CD4-positive, CD25-positive, alpha-beta regulatory T cell (primary cell): ENCODE measurements around the gene KLHDC2. TPM values are rescaled to one million over a fixed set of nuclear protein-coding genes. Genes with fewer than 3 reads are reported as not detected.
"Not testable (repeated sequence)": the region's sequence is repeated elsewhere in the genome, so short reads cannot be mapped to it uniquely, and the experiment has no call there.

Experiments
- ATAC-seq, 2 donors: fragments of 150-1000 bp; cut with Tn5 transposase; one replicate each; pipeline ENCODE4 v1.10.0; 2021; ENCODE audit warnings: low read depth in 2 of 2, moderate number of reproducible peaks in 2 of 2, moderate library complexity in 1 of 2
- DNase-seq, 3 donors: peaks; one replicate each; pipeline versions ENCODE4 v3.0.0 to v3.0.0-alpha.2; 2012 to 2022; ENCODE audit warnings: mixed read lengths in 1 of 3
- H3K27ac ChIP-seq: one replicate; pipeline ENCODE4 v1.7.0; 2013; ENCODE audit warnings: mild to moderate bottlenecking, low read length; ENCODE audit not compliant: insufficient read depth, poor library complexity, severe bottlenecking
- H3K27me3 ChIP-seq: one replicate; pipeline ENCODE4 v1.7.0; 2013; ENCODE audit warnings: low read length; ENCODE audit not compliant: control insufficient read depth, insufficient read depth
- H3K36me3 ChIP-seq: one replicate; pipeline ENCODE4 v1.7.0; 2013; ENCODE audit warnings: mild to moderate bottlenecking, low read length, moderate library complexity; ENCODE audit not compliant: control insufficient read depth, insufficient read depth
- H3K4me1 ChIP-seq: 2 replicates; pipeline ENCODE4 v1.7.0; 2013; ENCODE audit warnings: mild to moderate bottlenecking, low read length; ENCODE audit not compliant: insufficient read depth, control insufficient read depth, poor library complexity, severe bottlenecking
- H3K4me3 ChIP-seq: one replicate; pipeline ENCODE4 v1.7.0; 2013; ENCODE audit warnings: low read depth, mild to moderate bottlenecking, low read length, moderate library complexity
- H3K9me3 ChIP-seq, 2 experiments: 1 replicate in 1 of 2; 2 replicates in 1 of 2; pipeline ENCODE4 v1.7.0; 2013; ENCODE audit warnings: low read length in 2 of 2, mild to moderate bottlenecking in 1 of 2, moderate library complexity in 1 of 2; ENCODE audit not compliant: control insufficient read depth in 2 of 2
- H3K27ac Mint-ChIP-seq, 3 donors: one replicate each; pipeline ENCODE4 v1.8.0; 2020 to 2022; ENCODE audit warnings: mild to moderate bottlenecking in 3 of 3, mixed read lengths in 3 of 3, moderate library complexity in 2 of 3
- H3K27me3 Mint-ChIP-seq: one replicate; pipeline ENCODE4 v1.8.0; 2022; ENCODE audit warnings: mild to moderate bottlenecking, mixed read lengths
- H3K36me3 Mint-ChIP-seq: one replicate; pipeline ENCODE4 v1.8.0; 2020; ENCODE audit warnings: mixed read lengths
- H3K4me1 Mint-ChIP-seq, 4 donors: one replicate each; pipeline ENCODE4 v1.8.0; 2020 to 2022; ENCODE audit warnings: mixed read lengths in 4 of 4, mild to moderate bottlenecking in 1 of 4
- H3K4me3 Mint-ChIP-seq, 4 donors: one replicate each; pipeline ENCODE4 v1.8.0; 2020 to 2022; ENCODE audit warnings: mild to moderate bottlenecking in 4 of 4, mixed read lengths in 4 of 4, moderate library complexity in 3 of 4
- H3K9me3 Mint-ChIP-seq, 7 donors: one replicate each; pipeline ENCODE4 v1.8.0; 2020 to 2022; ENCODE audit warnings: mixed read lengths in 7 of 7, mild to moderate bottlenecking in 3 of 7, moderate library complexity in 2 of 7
- polyA plus RNA-seq, 4 donors: library from polyadenylated mRNA; unstranded; fragments of 300-500 nt; fragmentation: Illumina TruSeq; gene quantifications; one replicate each; pipeline ENCODE4 v1.2.3, GENCODE V29; 2021
- total RNA-seq: library from RNA; stranded (reverse); gene quantifications from one replicate; pipeline ENCODE4 v1.2.3, GENCODE V29; 2022

The KLHDC2 gene
- total and polyA plus RNA-seq, 5 donors from 2014 or later: 81.1 to 124 (median 116) TPM

DNA sequence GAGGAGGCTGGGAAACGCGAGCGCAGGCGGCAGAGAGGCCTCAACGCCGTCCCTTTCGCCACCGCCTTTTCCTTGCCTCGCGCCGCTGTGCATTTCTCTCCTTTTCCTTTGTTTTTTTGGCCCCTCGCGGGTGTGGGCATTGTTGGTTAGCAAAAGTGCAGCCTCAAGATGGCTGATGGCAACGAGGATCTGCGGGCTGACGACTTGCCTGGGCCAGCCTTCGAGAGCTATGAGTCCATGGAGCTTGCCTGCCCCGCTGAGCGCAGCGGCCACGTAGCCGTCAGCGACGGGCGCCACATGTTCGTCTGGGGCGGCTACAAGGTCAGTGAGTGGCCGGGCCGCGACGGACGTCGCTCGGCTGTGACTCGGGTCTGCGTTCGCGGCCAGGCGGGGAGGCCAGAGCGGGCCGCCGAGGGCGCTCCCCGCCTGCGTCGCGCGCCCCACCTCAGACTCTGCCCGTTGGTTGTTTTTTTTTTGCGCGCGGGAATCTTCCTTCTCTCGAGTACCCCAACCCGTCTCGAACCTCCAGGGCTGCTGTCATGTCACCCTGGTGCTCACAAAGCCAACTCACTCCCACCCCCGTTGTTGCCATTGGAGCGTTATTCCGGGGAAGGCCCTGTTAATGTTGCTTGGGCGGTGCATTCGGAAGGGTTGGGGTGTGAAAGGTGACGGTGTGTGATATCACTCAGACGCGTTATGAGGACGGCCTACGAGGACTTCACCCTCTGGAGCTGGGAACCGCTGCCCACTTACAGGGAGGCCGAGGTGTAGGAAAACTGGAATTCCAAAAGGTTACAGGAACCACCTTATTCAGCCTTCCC, 558 bp downstream of the KLHDC2 start:
- no peaks in the 10 kb centered on the region for H3K9me3 ChIP-seq
- peak overlapping the region; percentile 73 for H3K4me3 ChIP-seq
- Mint-ChIP-seq H3K27me3 (peaks cover 6% of the 10 kb centered on the region), H3K4me3 (peak overlapping the region; percentile 91 to 99 (median 97)), H3K27ac (peak overlapping the region; percentile 98 to 99 (median 98)), H3K36me3 (peaks cover 4% of the 10 kb centered on the region), H3K4me1 (peaks cover 10 to 40% (median 28%) of the 10 kb centered on the region in 4 donors), H3K9me3 (no peaks in the 10 kb centered on the region)
- ATAC-seq (peak; percentile 30 to 33), DNase-seq (peak; percentile 51 to 78 (median 63))
- H3K36me3 ChIP-seq: peaks cover 3% of the 10 kb centered on the region
- peak overlapping the region; percentile 95 for H3K27ac ChIP-seq
- no peaks in the 10 kb centered on the region for H3K27me3 ChIP-seq
- peaks cover 30% of the 10 kb centered on the region for H3K4me1 ChIP-seq

DNA sequence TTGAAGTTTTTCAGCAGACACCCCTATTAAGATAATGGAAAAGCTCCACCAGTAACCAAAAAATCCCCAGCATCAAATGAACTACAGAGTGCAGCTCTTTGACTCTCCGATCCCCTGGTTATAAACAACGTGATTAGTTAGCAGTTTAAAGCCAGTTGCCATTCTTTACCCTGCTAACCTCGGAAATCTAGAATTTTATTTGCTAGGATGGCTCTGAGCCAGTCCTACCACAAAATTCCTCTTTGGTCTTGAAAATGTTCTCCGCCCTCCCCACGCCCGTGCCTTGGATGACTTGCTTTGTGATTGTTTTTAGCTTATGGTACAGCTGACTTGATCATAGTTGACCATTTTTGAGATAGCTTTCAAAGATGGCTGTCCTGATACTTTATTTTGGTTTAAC, 1.2 kb downstream of the KLHDC2 start:
- H3K27me3 Mint-ChIP-seq: peaks cover 6% of the 10 kb centered on the region

GRCh38 chr14:49769581-49770211, 1.7 kb downstream of the KLHDC2 start:
- peak overlapping the region; percentile 95 for H3K27ac ChIP-seq
- peak overlapping the region; percentile 73 for H3K4me3 ChIP-seq
- H3K36me3 ChIP-seq: peaks cover 10% of the 10 kb centered on the region
- Mint-ChIP-seq H3K9me3 (no peaks in the 10 kb centered on the region), H3K36me3 (peaks cover 8% of the 10 kb centered on the region), H3K4me1 (peaks cover 10 to 46% (median 33%) of the 10 kb centered on the region in 4 donors), H3K27ac (peak overlapping the region; percentile 95 to 99 (median 98)), H3K4me3 (peak overlapping the region; percentile 91 to 99 (median 97)), H3K27me3 (peaks cover 6% of the 10 kb centered on the region)
- H3K9me3 ChIP-seq: no peaks in the 10 kb centered on the region
- no peak for ATAC-seq
- H3K4me1 ChIP-seq: peaks cover 34% of the 10 kb centered on the region
- H3K27me3 ChIP-seq: no peaks in the 10 kb centered on the region
- DNase-seq: no peak

More for the DNA sequence above, 1.2 kb downstream of the KLHDC2 start:
- Histone ChIP-seq H3K27me3 (no peaks in the 10 kb centered on the region), H3K4me1 (peaks cover 30% of the 10 kb centered on the region), H3K36me3 (peaks cover 5% of the 10 kb centered on the region), H3K4me3 (peak overlapping the region; percentile 73), H3K9me3 (no peaks in the 10 kb centered on the region), H3K27ac (peak overlapping the region; percentile 95)
- Mint-ChIP-seq H3K4me3 (peak overlapping the region; percentile 91 to 99 (median 97)), H3K9me3 (no peaks in the 10 kb centered on the region), H3K27ac (peak overlapping the region; percentile 95 to 99 (median 98)), H3K36me3 (peaks cover 4% of the 10 kb centered on the region), H3K4me1 (peaks cover 10 to 43% (median 28%) of the 10 kb centered on the region in 4 donors)
- no peak for ATAC-seq
- no peak for DNase-seq

DNA sequence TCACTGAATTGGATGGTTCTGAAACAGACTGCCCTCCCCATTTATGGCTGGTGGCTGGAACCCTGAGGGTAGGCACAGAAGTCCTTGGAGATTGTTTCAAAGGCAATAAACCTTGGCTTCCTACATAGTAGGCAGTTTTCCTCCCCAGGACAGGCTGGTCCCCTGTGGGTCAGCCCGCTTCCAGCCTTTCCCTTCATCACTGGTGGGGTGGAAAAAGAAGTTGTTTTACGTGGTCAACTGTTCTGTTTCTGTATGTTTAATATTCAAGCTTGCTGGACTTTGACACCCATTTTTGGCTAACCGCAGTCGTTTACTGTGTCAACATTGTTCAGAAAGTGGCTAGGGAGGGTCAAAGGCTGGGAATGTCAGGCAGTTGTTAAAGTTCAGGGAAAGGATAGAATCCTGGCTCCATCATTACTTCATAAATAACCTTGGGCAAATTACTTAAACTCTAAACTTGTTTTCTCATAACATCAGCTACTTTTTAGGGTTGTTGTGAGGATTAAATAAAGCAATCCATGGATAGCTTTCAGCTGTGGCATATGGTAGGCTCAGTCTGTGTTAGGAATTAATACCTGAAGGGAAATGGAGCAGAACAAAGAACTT, 2.4 kb downstream of the KLHDC2 start:
- Mint-ChIP-seq H3K36me3 (peaks cover 14% of the 10 kb centered on the region), H3K9me3 (no peaks in the 10 kb centered on the region), H3K27ac (peak overlapping the region; percentile 78 to 98 (median 79)), H3K4me1 (peaks cover 13 to 53% (median 38%) of the 10 kb centered on the region in 4 donors), H3K4me3 (peak overlapping the region; percentile 91 to 99 (median 97)), H3K27me3 (peaks cover 6% of the 10 kb centered on the region)
- no peaks in the 10 kb centered on the region for H3K9me3 ChIP-seq
- H3K27me3 ChIP-seq: no peaks in the 10 kb centered on the region
- H3K4me3 ChIP-seq: peak overlapping the region; percentile 37
- no peak for DNase-seq
- peaks cover 34% of the 10 kb centered on the region for H3K4me1 ChIP-seq
- no peak for ATAC-seq
- peaks cover 16% of the 10 kb centered on the region for H3K36me3 ChIP-seq
- H3K27ac ChIP-seq: no peak overlapping the region

DNA sequence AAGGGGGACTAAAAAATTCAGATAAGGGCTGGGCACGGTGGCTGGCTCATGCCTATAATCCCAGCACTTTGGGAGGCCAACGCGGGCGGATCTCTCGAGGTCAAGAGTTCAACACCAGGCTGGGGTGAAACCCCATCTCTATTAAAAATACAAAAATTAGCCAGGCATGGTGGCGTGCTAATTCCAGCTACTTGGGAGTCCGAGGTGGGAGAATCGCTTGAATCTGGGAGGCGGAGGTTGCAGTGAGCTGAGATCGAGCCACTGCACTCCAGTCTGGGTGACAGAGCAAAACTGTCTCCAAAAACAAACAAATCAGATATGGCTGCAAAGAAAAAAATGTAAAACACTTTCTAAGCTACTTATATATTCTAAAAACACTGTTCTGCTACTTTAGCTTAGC, 3.7 kb downstream of the KLHDC2 start:
- H3K36me3 Mint-ChIP-seq: peaks cover 20% of the 10 kb centered on the region
- H3K36me3 ChIP-seq: peaks cover 23% of the 10 kb centered on the region
- H3K4me3 Mint-ChIP-seq: peak overlapping the region in 2 of 4 donors; percentile 45 to 97
- ATAC-seq, H3K4me3 ChIP-seq, H3K9me3 Mint-ChIP-seq, H3K27me3 ChIP-seq, H3K9me3 ChIP-seq, H3K27me3 Mint-ChIP-seq, DNase-seq: not testable (repeated sequence)
- peaks cover 14 to 56% (median 41%) of the 10 kb centered on the region in 4 donors for H3K4me1 Mint-ChIP-seq
- peak overlapping the region; percentile 14 for H3K27ac ChIP-seq
- H3K27ac Mint-ChIP-seq: peak overlapping the region in 1 of 3 donors; percentile 52
- peaks cover 32% of the 10 kb centered on the region for H3K4me1 ChIP-seq

DNA sequence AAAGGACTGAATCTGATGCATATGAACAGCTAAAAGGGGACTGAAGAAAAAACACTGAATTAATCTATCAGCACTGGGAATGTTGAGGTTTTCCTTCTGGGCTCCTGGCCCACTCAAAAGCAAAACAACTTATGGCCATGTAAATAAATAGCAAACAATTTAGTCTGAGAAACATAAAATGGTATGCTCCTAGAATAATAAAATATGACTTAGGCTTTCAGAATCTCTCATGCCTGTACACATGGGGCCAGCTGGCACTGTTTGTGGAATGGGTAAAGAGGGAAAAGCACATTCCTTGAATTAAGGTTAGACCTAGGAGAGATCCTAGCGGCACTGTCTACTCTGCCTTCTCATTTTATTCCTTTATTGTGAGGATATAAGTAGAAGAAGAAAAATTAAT, 6.2 kb downstream of the KLHDC2 start:
- DNase-seq (no peak), ATAC-seq (no peak)
- no peak overlapping the region for H3K4me3 ChIP-seq
- H3K9me3 ChIP-seq: no peaks in the 10 kb centered on the region
- Mint-ChIP-seq H3K36me3 (peaks cover 33% of the 10 kb centered on the region), H3K27ac (peak overlapping the region in 1 of 3 donors; percentile 8), H3K4me1 (peaks cover 14 to 45% (median 32%) of the 10 kb centered on the region in 4 donors), H3K4me3 (peak overlapping the region in 1 of 4 donors; percentile 28), H3K9me3 (no peaks in the 10 kb centered on the region), H3K27me3 (no peaks in the 10 kb centered on the region)
- H3K36me3 ChIP-seq: peaks cover 40% of the 10 kb centered on the region
- H3K4me1 ChIP-seq: peaks cover 19% of the 10 kb centered on the region
- H3K27ac ChIP-seq: peak overlapping the region; percentile 33
- H3K27me3 ChIP-seq: no peaks in the 10 kb centered on the region

GRCh38 chr14:49778421-49778820, 10.5 kb downstream of the KLHDC2 start:
- Mint-ChIP-seq H3K4me1 (peaks cover 14 to 17% (median 15%) of the 10 kb centered on the region in 4 donors), H3K9me3 (no peaks in the 10 kb centered on the region), H3K36me3 (peaks cover 42% of the 10 kb centered on the region), H3K27ac (no peak overlapping the region), H3K27me3 (no peaks in the 10 kb centered on the region), H3K4me3 (no peak overlapping the region)
- Histone ChIP-seq H3K4me3 (no peak overlapping the region), H3K27ac (no peak overlapping the region), H3K4me1 (peaks cover 4% of the 10 kb centered on the region), H3K27me3 (no peaks in the 10 kb centered on the region), H3K9me3 (no peaks in the 10 kb centered on the region), H3K36me3 (peaks cover 80% of the 10 kb centered on the region)
- no peak for DNase-seq
- ATAC-seq: no peak
